ENCODE data around the gene DENND4B.

DENND4B gene

DNA sequence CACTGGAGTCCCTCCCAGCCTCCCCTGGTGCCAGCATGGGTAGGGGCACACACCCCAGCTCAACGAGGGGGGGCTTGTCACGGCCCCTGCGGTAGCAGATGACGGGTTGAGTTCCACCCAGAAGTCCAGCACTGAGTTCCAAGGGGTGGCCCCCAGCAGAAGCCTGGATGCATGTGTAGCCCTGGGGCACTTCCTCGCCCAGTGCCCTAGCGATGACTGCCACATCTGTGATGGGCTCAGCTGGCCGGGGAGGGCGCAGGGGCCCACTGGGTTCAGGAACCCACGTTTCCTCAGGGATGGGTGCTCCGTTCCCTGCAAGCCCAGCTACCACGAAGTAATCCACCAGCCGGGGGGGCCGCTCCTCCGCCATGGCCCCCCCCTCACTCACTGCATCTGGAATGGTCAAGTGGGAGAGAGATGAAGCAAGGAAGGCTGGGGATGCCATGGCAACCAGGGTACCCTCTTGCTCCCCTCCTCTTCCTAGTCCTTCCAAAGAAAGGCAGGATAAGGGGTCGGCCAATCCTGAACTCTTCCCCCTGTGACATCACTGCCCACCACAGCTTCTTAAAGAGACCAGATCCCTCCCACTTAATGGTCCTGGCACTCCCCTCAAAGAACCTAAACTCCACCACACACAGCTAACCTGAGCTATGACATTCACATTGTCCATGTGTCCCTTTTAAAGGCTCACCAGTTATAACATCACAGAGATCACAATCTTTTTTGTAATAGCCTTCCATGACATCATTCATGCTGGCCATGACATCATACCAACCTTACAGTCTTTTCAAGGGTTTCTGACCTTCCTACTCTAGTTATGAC is 2.3 kb downstream of the DENND4B start:
- DNase-seq = no peak

DNA sequence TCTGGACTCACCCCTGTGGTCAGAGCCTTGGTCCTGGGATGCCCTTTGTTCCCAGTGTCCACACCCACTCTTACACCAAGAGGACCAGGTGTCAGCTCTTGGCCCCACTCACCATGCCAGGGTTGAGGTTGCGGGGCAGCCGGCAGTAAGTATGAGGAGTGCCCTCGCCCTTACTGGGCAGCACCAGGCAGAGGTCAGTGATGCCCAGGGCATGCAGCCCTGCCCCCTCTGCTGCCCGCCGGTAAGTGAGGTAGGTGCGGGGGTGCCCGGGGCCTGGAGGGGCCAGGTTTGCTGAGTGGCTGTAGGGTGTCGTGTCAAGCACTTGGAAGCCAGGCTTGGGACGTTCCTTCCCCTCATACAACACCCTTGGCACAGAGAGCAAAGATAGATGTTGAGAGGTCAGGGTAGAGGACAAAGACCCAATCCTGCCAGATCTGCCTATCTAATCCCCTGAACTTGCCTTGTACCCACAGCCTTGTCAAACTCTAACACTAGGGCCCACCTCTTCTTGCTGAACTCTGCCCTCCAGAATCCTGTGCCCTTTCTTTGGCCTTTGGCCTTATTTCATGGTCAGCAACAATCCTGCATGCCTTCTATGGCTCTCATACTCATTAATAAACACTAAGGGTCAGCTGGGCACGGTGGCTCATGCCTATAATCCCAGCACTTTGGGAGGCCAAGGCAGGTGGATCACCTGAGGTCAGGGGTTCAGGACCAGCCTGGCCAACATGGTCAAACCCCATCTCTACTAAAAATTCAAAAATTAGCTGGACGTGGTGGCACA is 3.6 kb downstream of the DENND4B start:
- no peak for DNase-seq

GRCh38 chr1:153941826-153942725 is 4.4 kb downstream of the DENND4B start:
- DNase-seq = no peak

DNA sequence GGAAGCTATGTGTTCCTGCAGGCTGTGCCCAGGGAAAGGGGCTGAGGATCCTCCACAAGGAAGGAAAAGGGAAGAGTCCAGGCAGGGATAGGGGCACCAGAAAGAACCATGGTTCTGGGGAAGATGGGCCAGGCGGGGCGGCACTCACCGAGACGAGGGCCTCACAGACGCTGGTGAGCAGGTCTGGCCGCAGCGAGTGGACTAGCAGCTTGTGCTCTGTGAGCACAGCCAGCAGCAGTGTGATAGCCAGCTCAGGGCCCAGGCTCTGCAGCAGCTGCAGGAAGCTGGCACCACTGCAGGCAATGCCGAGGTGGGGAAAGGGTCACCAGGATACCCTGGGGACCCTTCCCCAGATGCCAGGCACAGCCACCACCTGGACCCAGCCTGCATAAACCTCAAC is 5.8 kb downstream of the DENND4B start:
- DNase-seq = no peak

- no peak for DNase-seq
These were observed 7.0 kb downstream of the DENND4B start for GRCh38 chr1:153939476-153939875.

- DNase-seq = no peak
These were observed 7.5 kb downstream of the DENND4B start for GRCh38 chr1:153938996-153939395.

DNA sequence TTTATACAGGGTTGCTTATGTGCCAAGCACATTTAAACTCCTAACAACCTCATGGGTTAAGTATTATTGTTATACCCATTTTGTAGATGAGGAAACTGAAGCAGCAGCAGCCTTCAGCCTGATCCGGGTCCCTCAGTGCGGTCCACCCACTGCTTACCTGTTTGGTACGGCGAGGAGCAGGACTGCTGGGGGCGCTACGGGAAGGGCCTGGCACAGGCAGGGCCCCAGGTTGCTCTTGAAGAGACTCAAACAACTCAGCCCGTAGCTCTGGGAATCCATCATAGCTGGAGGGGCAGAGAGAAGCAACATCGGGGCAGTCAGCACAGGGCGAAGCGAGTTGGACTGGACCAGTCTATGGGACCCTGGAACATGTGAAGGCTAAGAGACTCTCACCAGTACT is 9.2 kb downstream of the DENND4B start:
- DNase-seq = no peak

DNA sequence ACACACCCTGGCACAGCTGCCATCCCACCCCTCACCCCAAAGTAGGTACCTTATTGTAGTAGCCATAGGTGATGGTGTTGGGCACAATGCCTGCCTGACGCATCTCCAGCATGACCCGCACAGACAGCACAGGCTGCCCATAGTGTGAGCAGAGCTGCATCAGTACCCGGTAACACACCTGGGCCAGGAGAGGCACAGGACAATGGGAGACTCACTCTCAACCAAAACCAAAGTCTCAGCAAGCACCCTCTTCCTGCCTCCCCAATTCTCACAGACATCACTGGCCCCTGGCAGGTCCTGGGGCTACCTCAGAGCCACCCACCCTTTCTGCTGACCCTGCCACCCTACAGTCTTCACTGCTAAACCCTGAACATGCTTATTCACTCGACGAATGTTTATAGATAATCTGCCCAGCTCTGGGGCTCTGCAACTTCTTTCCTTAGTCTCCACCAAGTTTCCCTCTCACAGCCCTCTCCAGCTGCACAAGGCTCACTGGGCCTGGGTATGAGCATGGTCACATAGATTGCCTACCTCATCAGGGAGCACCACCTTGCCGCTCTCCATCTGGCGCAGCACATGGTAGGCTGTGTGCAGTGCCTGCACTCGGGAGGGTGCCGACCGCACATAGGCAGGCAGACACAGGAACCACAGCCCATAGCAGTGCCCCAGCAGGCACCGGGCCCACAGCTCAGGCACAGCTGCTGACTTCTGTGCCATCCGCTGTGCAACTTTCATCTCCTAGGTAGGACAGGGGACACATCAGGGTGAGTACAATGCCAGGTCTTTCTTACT is 10.3 kb downstream of the DENND4B start:
- no peak for DNase-seq

GRCh38 chr1:153934746-153935145 is 11.8 kb downstream of the DENND4B start:
- no peak for DNase-seq

DNA sequence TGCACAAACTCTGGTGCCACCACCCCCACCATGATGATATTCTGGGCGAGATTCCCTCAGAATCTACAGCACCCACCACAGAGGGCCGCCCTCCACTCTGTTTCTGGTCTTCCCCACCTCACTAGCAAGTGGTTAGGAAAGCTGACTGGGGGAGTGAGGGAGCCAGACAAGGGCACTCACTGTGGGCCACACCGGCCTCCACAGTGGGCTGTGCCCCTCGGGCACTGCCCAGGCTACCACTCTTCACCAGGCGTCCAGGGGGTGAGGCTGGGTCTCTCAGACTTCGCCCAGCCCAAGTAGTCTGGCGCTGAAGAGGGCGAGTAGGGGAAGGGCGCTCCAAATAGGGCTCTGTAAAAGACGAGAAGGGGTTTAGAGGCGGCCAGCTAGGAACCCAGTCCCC is 12.6 kb downstream of the DENND4B start:
- no peak for DNase-seq

DNA sequence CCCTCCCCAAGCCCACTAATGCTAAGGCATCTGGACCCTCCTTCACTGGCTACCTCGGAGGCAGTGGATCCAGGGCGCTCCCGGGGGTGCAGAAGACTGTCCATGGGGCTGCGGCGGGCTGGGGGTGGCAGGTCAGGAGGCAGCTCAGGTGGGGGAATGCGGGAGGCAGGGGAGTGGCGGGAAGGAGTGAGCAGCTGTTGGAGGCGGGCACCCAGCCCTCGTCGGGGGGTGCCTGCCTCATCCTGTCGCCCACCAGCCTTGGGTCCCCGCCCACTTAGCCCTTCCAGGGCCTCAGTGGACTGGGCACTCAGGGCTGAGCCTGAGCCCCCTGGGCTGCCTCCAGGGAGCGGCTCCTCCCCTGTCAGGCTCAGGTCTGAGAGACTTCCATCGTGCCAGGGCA is 13.1 kb downstream of the DENND4B start:
- no peak for DNase-seq

GRCh38 chr1:153932156-153933131 is 14.1 kb downstream of the DENND4B start:
- no peak for DNase-seq

DNA sequence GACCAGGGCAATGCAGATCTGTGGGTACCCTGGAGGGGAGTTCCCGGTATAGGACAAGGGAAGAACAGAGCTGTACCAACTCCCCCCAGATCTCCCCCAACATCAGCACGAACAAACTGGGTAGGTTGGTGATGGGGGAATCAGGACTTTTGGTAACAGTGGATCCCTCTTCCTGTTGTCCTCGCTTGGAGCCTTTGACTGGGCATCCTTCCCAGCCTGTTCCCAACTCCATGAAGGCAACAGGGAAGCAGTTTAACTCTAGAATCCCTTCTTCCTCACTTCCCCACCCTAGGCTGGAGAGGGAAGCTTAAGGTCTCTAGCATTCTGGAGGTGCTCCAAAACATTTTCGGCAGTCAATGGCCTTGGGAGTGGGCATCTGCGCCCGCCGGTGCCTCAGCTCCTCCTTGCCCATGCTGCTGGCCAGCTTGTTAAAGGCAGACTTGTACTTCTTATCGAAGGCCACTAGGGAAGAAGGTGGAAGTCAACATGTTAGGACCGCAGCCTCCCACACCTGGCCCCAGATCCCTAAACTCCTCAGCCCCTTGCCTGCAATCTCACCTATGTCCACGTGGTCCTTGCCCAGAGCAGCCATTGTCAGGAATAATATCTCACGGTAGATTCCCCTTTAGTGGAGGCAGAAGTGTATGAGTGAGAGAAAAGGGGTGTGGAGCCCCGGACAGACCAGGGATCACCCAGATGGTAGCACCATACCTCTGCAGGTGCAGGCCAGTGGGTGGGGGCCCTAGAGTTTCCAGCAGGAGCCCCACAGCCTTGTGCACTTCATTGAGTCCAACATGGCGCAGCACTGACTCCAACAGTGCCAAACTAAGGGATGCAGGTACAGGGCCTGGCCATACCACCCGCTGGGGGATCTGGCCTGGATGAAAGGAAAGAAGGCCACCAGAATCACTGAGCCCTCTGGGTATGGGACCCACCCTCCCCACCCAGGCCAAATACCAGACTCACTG is 16.3 kb downstream of the DENND4B start:
- DNase-seq = no peak

DNA sequence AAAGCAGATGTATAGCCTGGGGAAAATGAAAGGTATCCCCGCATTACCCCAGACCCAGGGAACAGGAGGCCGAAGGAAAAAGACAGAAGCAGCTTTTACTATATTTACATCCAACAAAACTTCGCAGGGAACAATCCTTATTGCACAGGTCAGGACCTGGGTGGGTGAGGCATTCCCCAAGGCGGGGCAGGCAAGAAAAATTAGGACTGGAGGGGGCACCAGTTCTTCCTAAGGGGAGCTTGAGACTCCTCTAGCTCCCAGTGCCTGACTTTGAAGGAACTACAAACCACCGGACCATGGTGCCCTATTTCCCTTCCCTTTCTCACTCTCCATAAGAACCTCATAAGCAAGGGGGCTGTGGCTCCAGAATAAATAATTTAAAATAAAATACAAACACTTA is 17.1 kb downstream of the DENND4B start:
- DNase-seq = no peak

DNA sequence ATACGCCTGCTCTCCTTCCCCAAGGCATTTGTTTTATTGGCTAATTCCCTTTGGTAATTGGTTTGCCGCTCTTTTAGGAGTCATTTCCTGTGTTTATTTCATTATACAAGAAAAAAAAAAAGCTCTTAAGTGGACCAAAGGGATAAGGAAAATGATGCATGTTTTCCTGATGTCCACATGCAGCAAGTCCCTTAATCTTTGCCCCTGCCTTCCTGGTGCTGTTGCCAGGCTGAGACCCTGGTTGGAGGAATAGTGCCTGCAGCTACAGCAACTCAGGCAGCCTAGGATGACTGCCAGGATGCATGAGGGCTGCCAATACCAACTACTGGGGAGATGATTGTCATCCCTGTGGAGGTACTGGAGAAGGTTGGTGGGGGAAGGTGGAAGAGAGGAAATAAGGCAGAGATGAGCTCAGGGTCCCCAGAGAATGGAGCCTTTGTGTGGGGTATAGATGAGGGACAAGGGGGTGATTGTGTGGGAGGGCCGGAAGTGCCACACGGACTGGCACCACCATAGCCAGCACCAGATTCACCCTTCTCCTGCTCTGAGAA is 17.7 kb downstream of the DENND4B start:
- DNase-seq = no peak

DNA sequence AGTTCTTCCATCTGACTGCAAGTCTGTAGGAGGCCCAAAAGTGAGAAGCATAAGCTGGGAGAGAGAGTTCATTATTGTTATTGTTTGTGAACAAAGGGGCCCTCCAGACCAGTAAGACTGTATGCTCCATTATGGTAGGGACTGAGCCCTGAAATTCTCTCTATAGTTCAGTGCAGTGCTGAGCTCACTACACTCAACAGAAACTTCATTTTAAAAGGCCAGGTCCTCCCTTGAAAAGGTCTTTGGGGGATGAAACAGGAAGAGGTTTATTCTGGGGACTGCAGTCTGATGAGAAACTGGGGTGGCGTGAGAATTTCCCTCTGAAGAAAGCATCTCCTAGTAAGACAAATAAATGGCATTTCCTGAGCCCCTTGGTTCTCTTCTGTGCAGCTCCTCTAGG is 18.3 kb downstream of the DENND4B start:
- no peak for DNase-seq

DNA sequence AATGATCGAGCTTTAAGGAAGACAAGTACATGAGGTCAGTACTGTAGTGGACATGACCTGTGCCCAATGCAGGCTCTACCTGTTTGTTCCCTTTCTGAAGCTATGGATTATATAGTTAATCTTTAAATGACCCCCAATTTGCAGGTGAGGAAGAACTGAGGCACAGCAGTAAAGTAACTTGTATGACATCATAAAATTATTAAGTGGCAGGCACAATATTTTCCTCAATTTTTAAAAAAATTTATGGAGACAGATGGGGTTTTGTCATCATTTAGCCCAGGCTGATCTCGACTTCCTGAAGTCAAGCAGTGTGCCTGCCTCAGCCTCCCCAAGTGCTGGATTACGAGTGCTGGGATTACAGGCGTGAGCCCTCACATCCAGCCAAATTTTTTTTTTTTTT is 20.1 kb downstream of the DENND4B start:
- DNase-seq = no peak

DNA sequence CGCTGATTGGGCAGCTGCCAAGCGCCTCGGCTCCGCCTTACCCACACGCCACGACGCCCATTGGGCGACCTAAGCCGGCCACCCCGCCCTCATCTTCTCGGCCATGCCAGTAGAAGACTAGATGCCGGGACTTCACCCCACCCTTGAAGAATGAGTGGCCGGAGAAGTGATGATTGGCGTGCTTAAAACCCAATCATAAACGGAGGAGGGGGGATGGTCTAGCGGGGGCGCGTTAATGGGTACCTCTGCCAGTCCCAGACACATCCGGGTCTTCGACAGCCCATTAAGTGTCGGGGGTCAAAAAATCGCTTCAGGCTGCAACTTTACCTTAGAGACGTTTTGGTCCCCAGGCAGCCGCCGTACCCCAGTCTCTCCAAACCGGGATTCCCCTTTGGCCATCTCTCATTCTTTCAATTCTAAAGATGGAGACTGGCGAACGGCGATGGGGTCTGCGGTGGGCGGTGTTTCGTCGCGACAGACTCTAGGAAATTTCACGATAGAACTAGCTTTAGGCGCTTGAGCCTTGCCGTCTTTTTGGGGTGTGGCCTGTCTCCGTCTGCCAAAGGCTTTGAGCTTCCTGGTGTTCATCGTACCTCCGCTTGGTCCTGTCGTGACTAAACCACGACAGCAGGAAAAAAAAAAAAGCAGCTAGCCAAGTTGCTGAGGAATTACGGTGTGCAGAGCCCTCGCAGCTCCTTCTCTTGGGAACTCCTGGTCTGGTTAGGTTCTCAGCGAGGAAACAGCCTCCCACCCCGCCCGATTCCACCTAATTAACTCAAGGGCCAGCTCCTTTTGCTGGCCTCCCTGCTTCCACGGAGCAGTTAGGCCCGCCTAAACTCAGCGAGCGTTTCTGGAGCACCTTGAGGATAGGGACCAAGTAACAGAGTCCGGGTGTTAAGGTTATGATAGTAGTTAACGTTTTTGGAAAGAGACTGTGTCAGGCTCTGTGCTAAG is 23.3 kb downstream of the DENND4B start, which contains the start of gene GATAD2B:
Gene GATAD2B (minus strand): TSS at position 1 of the 954 bp plus-strand sequence. CDS start 94,625 bp downstream, outside the sequence.
- DNase-seq = peak; percentile 99
